DND-41 (cell line): ENCODE results near the gene FREM1.

ENCODE experiments used
- EZH2 ChIP-seq: IDR thresholded peaks from 3 replicates; pipeline ENCODE4 v1.6.1; 2012; ENCODE audit warnings: borderline replicate concordance, low read depth, mild to moderate bottlenecking, moderate library complexity, low read length, inconsistent platforms; ENCODE audit not compliant: severe bottlenecking
- TF ChIP-seq, protein P1 (sequence below): IDR thresholded peaks from 2 replicates; pipeline ENCODE4 v1.5.1; 2012; ENCODE audit warnings: borderline replicate concordance, low read length, moderate library complexity, mild to moderate bottlenecking; ENCODE audit not compliant: poor library complexity, severe bottlenecking; ENCODE audit errors: extremely low read depth

DNA sequence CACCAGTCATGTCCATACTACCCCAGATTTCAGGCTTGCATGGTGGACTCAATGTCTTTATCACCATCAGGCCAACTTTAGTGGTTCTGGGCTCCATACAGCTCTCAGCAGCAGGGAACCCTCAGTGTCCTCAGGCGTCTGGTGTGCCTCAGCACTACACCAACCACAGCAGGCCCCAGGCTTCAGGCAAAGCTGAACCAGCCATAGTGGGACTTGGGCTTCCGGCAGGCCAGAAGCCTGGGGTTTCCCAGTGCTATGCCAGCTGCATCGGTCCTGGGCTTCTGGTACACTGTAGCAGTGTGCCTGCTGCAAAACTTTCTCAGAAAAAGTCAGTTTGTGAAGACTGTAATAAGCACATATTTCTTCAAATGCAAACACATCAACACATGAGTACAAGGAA, 205.9 kb downstream of the FREM1 start:
- TF ChIP-seq, protein P1, sequence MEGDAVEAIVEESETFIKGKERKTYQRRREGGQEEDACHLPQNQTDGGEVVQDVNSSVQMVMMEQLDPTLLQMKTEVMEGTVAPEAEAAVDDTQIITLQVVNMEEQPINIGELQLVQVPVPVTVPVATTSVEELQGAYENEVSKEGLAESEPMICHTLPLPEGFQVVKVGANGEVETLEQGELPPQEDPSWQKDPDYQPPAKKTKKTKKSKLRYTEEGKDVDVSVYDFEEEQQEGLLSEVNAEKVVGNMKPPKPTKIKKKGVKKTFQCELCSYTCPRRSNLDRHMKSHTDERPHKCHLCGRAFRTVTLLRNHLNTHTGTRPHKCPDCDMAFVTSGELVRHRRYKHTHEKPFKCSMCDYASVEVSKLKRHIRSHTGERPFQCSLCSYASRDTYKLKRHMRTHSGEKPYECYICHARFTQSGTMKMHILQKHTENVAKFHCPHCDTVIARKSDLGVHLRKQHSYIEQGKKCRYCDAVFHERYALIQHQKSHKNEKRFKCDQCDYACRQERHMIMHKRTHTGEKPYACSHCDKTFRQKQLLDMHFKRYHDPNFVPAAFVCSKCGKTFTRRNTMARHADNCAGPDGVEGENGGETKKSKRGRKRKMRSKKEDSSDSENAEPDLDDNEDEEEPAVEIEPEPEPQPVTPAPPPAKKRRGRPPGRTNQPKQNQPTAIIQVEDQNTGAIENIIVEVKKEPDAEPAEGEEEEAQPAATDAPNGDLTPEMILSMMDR = no peak
- no peak for TF ChIP-seq EZH2
